Smooth muscle cell (in vitro differentiated cells): ENCODE data around the gene KLF8. TPM values are rescaled to one million over a fixed set of nuclear protein-coding genes. Genes with fewer than 3 reads are reported as not detected.

Experiments
- DNase-seq: peaks from one replicate; lab custom pipeline; 2025; ENCODE audit not compliant: unreplicated experiment; lab: John Stamatoyannopoulos, UW
- H2AFZ ChIP-seq: fragments of 200-600 bp; sonication (generic); 2 replicates; pipeline ENCODE4 v1.6.0; 2016; ENCODE audit warnings: antibody characterized with exemption, low read depth, mild to moderate bottlenecking
- H3F3A ChIP-seq: fragments of 200-600 bp; sonication (generic); 2 replicates; pipeline ENCODE4 v1.6.0; 2017; ENCODE audit warnings: antibody characterized with exemption, low read depth
- H3K27ac ChIP-seq: fragments of 200-600 bp; sonication (generic); 2 replicates; pipeline ENCODE4 v1.5.1; 2016; ENCODE audit warnings: low read depth, mild to moderate bottlenecking
- H3K27me3 ChIP-seq: fragments of 200-600 bp; sonication (generic); 2 replicates; pipeline ENCODE4 v1.6.1; 2016; ENCODE audit warnings: low read depth, mild to moderate bottlenecking
- H3K36me3 ChIP-seq: fragments of 200-600 bp; sonication (generic); 2 replicates; pipeline ENCODE4 v1.5.1; 2016; ENCODE audit warnings: low read depth
- H3K4me1 ChIP-seq: fragments of 200-600 bp; sonication (generic); 2 replicates; pipeline ENCODE4 v1.5.1; 2016; ENCODE audit warnings: low read depth
- H3K4me2 ChIP-seq: fragments of 200-600 bp; sonication (generic); 2 replicates; pipeline ENCODE4 v1.6.0; 2016; ENCODE audit warnings: mild to moderate bottlenecking
- H3K4me3 ChIP-seq: fragments of 200-600 bp; sonication (generic); 2 replicates; pipeline ENCODE4 v1.5.1; 2016; ENCODE audit warnings: mild to moderate bottlenecking
- H3K79me2 ChIP-seq: fragments of 200-600 bp; sonication (generic); 2 replicates; pipeline ENCODE4 v1.6.0; 2016; ENCODE audit warnings: low read depth, mild to moderate bottlenecking
- H3K9ac ChIP-seq: fragments of 200-600 bp; sonication (generic); 2 replicates; pipeline ENCODE4 v1.6.0; 2016; ENCODE audit warnings: low read depth
- H3K9me3 ChIP-seq: fragments of 200-600 bp; sonication (generic); replicated peaks from 2 replicates; pipeline ENCODE4 v1.5.1; 2016; ENCODE audit warnings: low read depth
- H4K20me1 ChIP-seq: fragments of 200-600 bp; sonication (generic); 2 replicates; pipeline ENCODE4 v1.6.0; 2016; ENCODE audit warnings: low read depth
- CTCF ChIP-seq: fragments of 200-600 bp; sonication (generic); IDR thresholded peaks from 2 replicates; pipeline ENCODE4 v1.5.1; 2017; ENCODE audit warnings: borderline replicate concordance, mild to moderate bottlenecking, antibody characterized with exemption; ENCODE audit not compliant: insufficient read depth, poor library complexity, severe bottlenecking
- WGBS: methylation state at CpG from one replicate; pipeline ENCODE4 v1.1.7; 2016; ENCODE audit warnings: low lambda C conversion rate; 5-methylcytosine and 5-hydroxymethylcytosine counted together
- polyA plus RNA-seq: library from polyadenylated mRNA; unstranded; fragments of >200 nt; fragmentation: Nextera tagmentation; extraction: Ambion mirVana; gene quantifications from 2 replicates; pipeline ENCODE4 v1.2.1, GENCODE V29; 2016
- total RNA-seq: library from RNA; depleted of rRNA; stranded (reverse); fragments of >200 nt; gene quantifications from 2 replicates; pipeline ENCODE4 v1.2.3, GENCODE V29; 2014

KLF8 gene
- total and polyA plus RNA-seq, 2 experiments from 2014 or later: 6.6 to 21.3 TPM

GRCh38 chrX:56219700-56220099 lies 12.5 kb upstream of the KLF8 start:
- Histone ChIP-seq H3K27ac (no peak overlapping the region), H3K4me1 (no peaks in the 10 kb centered on the region), H3K9ac (no peak overlapping the region), H3K79me2 (no peaks in the 10 kb centered on the region), H3K4me2 (no peak overlapping the region), H3K36me3 (no peaks in the 10 kb centered on the region), H4K20me1 (no peaks in the 10 kb centered on the region), H3K4me3 (no peak overlapping the region), H2AFZ (no peak overlapping the region), H3K27me3 (no peaks in the 10 kb centered on the region), H3F3A (no peaks in the 10 kb centered on the region), H3K9me3 (no peaks in the 10 kb centered on the region)
- WGBS: 55% methylated on average over 4 of the region's 4 CpGs
- no peak for DNase-seq
- TF ChIP-seq CTCF: no peak

GRCh38 chrX:56221101-56221500 lies 11.1 kb upstream of the KLF8 start:
- no peak for TF ChIP-seq CTCF
- no peaks in the 10 kb centered on the region for H3K36me3 ChIP-seq
- no peaks in the 10 kb centered on the region for H4K20me1 ChIP-seq
- WGBS: 89% methylated on average over 5 of the region's 5 CpGs
- no peak overlapping the region for H3K27ac ChIP-seq
- no peak overlapping the region for H3K4me3 ChIP-seq
- no peaks in the 10 kb centered on the region for H3K9me3 ChIP-seq
- H3K27me3 ChIP-seq: no peaks in the 10 kb centered on the region
- no peaks in the 10 kb centered on the region for H3F3A ChIP-seq
- no peak overlapping the region for H3K4me2 ChIP-seq
- no peaks in the 10 kb centered on the region for H3K4me1 ChIP-seq
- no peak for DNase-seq
- no peak overlapping the region for H2AFZ ChIP-seq
- H3K9ac ChIP-seq: no peak overlapping the region
- H3K79me2 ChIP-seq: no peaks in the 10 kb centered on the region

GRCh38 chrX:56222473-56223000 lies 9.6 kb upstream of the KLF8 start:
- Histone ChIP-seq H3F3A (no peaks in the 10 kb centered on the region), H3K36me3 (no peaks in the 10 kb centered on the region), H3K9me3 (no peaks in the 10 kb centered on the region), H3K9ac (no peak overlapping the region), H2AFZ (no peak overlapping the region), H4K20me1 (no peaks in the 10 kb centered on the region), H3K27ac (no peak overlapping the region), H3K4me1 (no peaks in the 10 kb centered on the region), H3K27me3 (no peaks in the 10 kb centered on the region), H3K79me2 (no peaks in the 10 kb centered on the region), H3K4me3 (no peak overlapping the region), H3K4me2 (no peak overlapping the region)
- TF ChIP-seq CTCF: no peak
- 89% methylated on average over 26 of the region's 28 CpGs for WGBS
- no peak for DNase-seq

- H3K4me1 ChIP-seq: peaks cover 3% of the 10 kb centered on the region
- H3K27ac ChIP-seq: no peak overlapping the region
- no peak overlapping the region for H2AFZ ChIP-seq
- H4K20me1 ChIP-seq: no peaks in the 10 kb centered on the region
- no peaks in the 10 kb centered on the region for H3F3A ChIP-seq
- no peaks in the 10 kb centered on the region for H3K9me3 ChIP-seq
- no peak for TF ChIP-seq CTCF
- H3K9ac ChIP-seq: no peak overlapping the region
- H3K36me3 ChIP-seq: no peaks in the 10 kb centered on the region
- no peaks in the 10 kb centered on the region for H3K79me2 ChIP-seq
- H3K4me3 ChIP-seq: no peak overlapping the region
- H3K27me3 ChIP-seq: no peaks in the 10 kb centered on the region
- H3K4me2 ChIP-seq: no peak overlapping the region
- no peak for DNase-seq
- 80% methylated on average over 1 of the region's 1 CpG for WGBS
These were observed 5.2 kb upstream of the KLF8 start for GRCh38 chrX:56226980-56227379.
